HUES48 (cell line): ENCODE results near the gene ALAS1.

Experiments used
- H3K27ac ChIP-seq: one replicate; pipeline ENCODE4 v1.7.0; 2013; ENCODE audit warnings: low read depth, low read length, inconsistent platforms
- H3K27me3 ChIP-seq: 2 replicates; pipeline ENCODE4 v1.6.1; 2013; ENCODE audit warnings: mild to moderate bottlenecking, low read length; ENCODE audit not compliant: control insufficient read depth, insufficient read depth
- H3K36me3 ChIP-seq: 2 replicates; pipeline ENCODE4 v1.6.1; 2013; ENCODE audit warnings: low read length; ENCODE audit not compliant: control insufficient read depth, insufficient read depth
- H3K4me1 ChIP-seq: 2 replicates; pipeline ENCODE4 v1.6.1; 2013; ENCODE audit warnings: mild to moderate bottlenecking, low read length; ENCODE audit not compliant: control insufficient read depth, insufficient read depth
- H3K4me3 ChIP-seq: 2 replicates; pipeline ENCODE4 v1.5.1; 2013; ENCODE audit warnings: mild to moderate bottlenecking, low read depth, low read length
- H3K9ac ChIP-seq: 2 replicates; pipeline ENCODE4 v1.6.1; 2013; ENCODE audit warnings: mild to moderate bottlenecking, low read depth, low read length, moderate library complexity
- H3K9me3 ChIP-seq: 2 replicates; pipeline ENCODE4 v1.6.1; 2013; ENCODE audit warnings: low read length; ENCODE audit not compliant: control insufficient read depth, insufficient read depth

Gene ALAS1

GRCh38 chr3:52222319-52223221 lies 24.6 kb downstream of the ALAS1 start:
- H3K27me3 ChIP-seq: no peaks in the 10 kb centered on the region
- H3K4me3 ChIP-seq: no peak overlapping the region
- no peak overlapping the region for H3K27ac ChIP-seq
- H3K9ac ChIP-seq: no peak overlapping the region
- no peaks in the 10 kb centered on the region for H3K9me3 ChIP-seq
- H3K4me1 ChIP-seq: 0 out of 2 replicates have a peak, but pooled peaks cover 2% of the 10 kb centered on the region
- no peaks in the 10 kb centered on the region for H3K36me3 ChIP-seq

- Histone ChIP-seq H3K27ac (no peak overlapping the region), H3K9me3 (no peaks in the 10 kb centered on the region), H3K4me3 (no peak overlapping the region), H3K9ac (no peak overlapping the region), H3K36me3 (peaks cover 4% of the 10 kb centered on the region; the same call in 1 of the 2 replicates), H3K4me1 (0 out of 2 replicates have a peak, but pooled peaks cover 2% of the 10 kb centered on the region), H3K27me3 (no peaks in the 10 kb centered on the region)
Observed at GRCh38 chr3:52223449-52224408, 25.8 kb downstream of the ALAS1 start.

- Histone ChIP-seq H3K36me3 (peaks cover 24% of the 10 kb centered on the region), H3K4me1 (0 out of 2 replicates have a peak, but pooled peaks cover under 1% of the 10 kb centered on the region), H3K9ac (no peak within 1 kb of the TSS), H3K4me3 (no peak within 1 kb of the TSS), H3K27me3 (no peaks in the 10 kb centered on the region), H3K27ac (no peak within 1 kb of the TSS), H3K9me3 (no peaks in the 10 kb centered on the region)
Observed at GRCh38 chr3:52225452-52226228, 27.7 kb downstream of the ALAS1 start, which contains the start of gene TLR9. Gene TLR9, minus strand, starts transcription at chr3:52225645. Its CDS starts 116 bp downstream, at chr3:52225529.

- Histone ChIP-seq H3K9ac (no peak overlapping the region), H3K4me3 (no peak overlapping the region), H3K9me3 (no peaks in the 10 kb centered on the region), H3K36me3 (peaks cover 30% of the 10 kb centered on the region), H3K4me1 (no peaks in the 10 kb centered on the region), H3K27ac (no peak overlapping the region), H3K27me3 (no peaks in the 10 kb centered on the region)
Observed at GRCh38 chr3:52226229-52226817, 28.4 kb downstream of the ALAS1 start.

GRCh38 chr3:52227117-52227516 lies 29.2 kb downstream of the ALAS1 start:
- H3K27ac ChIP-seq: no peak overlapping the region
- no peak overlapping the region for H3K4me3 ChIP-seq
- H3K27me3 ChIP-seq: no peaks in the 10 kb centered on the region

GRCh38 chr3:52227766-52228165 lies 29.8 kb downstream of the ALAS1 start:
- Histone ChIP-seq H3K27ac (no peak overlapping the region), H3K9ac (no peak overlapping the region), H3K27me3 (no peaks in the 10 kb centered on the region), H3K36me3 (peaks cover 35% of the 10 kb centered on the region), H3K4me1 (no peaks in the 10 kb centered on the region), H3K9me3 (no peaks in the 10 kb centered on the region), H3K4me3 (no peak overlapping the region)

More at GRCh38 chr3:52227117-52227516, 29.2 kb downstream of the ALAS1 start:
- Histone ChIP-seq H3K9me3 (no peaks in the 10 kb centered on the region), H3K36me3 (peaks cover 32% of the 10 kb centered on the region), H3K4me1 (no peaks in the 10 kb centered on the region), H3K9ac (no peak overlapping the region)

GRCh38 chr3:52228266-52228665 lies 30.3 kb downstream of the ALAS1 start:
- Histone ChIP-seq H3K4me3 (no peak overlapping the region), H3K36me3 (peaks cover 35% of the 10 kb centered on the region), H3K27ac (no peak overlapping the region), H3K4me1 (no peaks in the 10 kb centered on the region), H3K27me3 (no peaks in the 10 kb centered on the region), H3K9me3 (no peaks in the 10 kb centered on the region), H3K9ac (no peak overlapping the region)

GRCh38 chr3:52228751-52229291 lies 30.9 kb downstream of the ALAS1 start:
- H3K9me3 ChIP-seq: no peaks in the 10 kb centered on the region
- H3K4me3 ChIP-seq: no peak overlapping the region
- H3K9ac ChIP-seq: no peak overlapping the region
- H3K27me3 ChIP-seq: no peaks in the 10 kb centered on the region
- peaks cover 35% of the 10 kb centered on the region for H3K36me3 ChIP-seq
- no peak overlapping the region for H3K27ac ChIP-seq
- H3K4me1 ChIP-seq: no peaks in the 10 kb centered on the region

- H3K27me3 ChIP-seq: no peaks in the 10 kb centered on the region
- no peak overlapping the region for H3K4me3 ChIP-seq
- no peaks in the 10 kb centered on the region for H3K4me1 ChIP-seq
- H3K36me3 ChIP-seq: peaks cover 40% of the 10 kb centered on the region
- H3K9ac ChIP-seq: no peak overlapping the region
- H3K27ac ChIP-seq: no peak overlapping the region
- H3K9me3 ChIP-seq: no peaks in the 10 kb centered on the region
Observed at GRCh38 chr3:52229656-52230055, 31.7 kb downstream of the ALAS1 start.

- no peaks in the 10 kb centered on the region for H3K4me1 ChIP-seq
- H3K9me3 ChIP-seq: no peaks in the 10 kb centered on the region
- H3K9ac ChIP-seq: no peak overlapping the region
- H3K27ac ChIP-seq: no peak overlapping the region
- H3K36me3 ChIP-seq: peaks cover 44% of the 10 kb centered on the region
- no peaks in the 10 kb centered on the region for H3K27me3 ChIP-seq
- H3K4me3 ChIP-seq: no peak overlapping the region
Observed at GRCh38 chr3:52230461-52230860, 32.5 kb downstream of the ALAS1 start.
